CD4-positive, alpha-beta T cell treated with Interleukin-15 for 1 hour (primary cell): ENCODE results near the gene MYB.
"Not testable (repeated sequence)": the region's sequence is repeated elsewhere in the genome, so short reads cannot be mapped to it uniquely, and the experiment has no call there.

Experiments
- DNase-seq: peaks from one replicate; pipeline ENCODE4 v3.0.0-alpha.2; 2020

Gene MYB

DNA sequence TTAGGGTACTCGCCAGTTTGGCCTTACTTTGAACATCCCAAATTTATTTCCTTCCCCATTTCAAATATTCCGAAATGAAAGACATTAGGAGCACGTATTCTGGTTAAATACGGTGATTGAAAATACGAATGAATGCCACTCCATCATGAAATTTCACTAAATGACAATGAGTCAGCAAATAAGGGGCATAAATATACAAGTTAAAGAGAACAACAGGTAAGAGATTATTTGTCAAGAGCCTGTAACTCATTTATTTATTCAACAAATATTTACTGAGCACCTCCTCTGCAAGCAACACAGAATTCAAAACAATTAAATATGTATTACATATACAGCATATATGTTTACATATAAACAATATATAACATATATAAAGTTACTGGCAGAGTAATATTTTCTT, 44.8 kb downstream of the MYB start:
- DNase-seq = no peak

DNA sequence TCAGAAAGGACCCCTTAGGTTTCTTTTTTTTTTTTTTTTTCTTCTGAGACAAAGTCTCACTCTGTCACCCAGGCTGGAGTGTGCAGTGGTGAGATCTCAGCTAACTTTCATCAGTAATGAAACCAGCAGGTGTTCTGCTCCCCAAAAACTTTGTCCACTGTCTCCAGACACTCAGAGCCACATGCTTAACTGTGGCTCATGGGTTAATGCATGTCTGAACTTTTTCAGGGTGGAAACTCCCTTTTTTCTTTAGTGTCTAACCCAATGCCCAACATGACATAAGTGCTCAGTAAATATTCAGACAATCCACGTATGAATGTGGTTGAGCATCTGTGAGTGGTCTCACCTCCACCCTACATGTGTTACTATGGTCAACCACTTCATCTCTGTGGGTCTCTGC, 45.4 kb downstream of the MYB start:
- DNase-seq = no peak

DNA sequence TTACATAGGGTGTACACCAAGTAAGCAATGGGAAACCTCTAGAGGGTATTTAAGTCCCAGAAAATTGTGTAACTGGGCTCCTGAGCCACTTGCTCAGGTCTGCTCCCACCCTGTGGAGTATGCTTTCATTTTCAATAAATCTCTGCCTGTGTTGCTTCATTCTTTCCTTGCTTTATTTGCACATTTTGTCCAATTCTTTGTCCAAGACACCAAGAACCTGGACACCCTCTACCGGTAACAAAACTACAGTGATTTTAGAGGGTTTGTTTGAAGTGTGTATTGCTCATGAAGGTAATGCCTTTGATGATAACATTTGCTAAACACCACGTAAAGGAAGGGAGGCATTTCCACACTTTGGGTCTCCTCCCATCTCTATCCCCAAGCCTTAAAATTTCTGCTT, 46.2 kb downstream of the MYB start:
- DNase-seq = no peak

DNA sequence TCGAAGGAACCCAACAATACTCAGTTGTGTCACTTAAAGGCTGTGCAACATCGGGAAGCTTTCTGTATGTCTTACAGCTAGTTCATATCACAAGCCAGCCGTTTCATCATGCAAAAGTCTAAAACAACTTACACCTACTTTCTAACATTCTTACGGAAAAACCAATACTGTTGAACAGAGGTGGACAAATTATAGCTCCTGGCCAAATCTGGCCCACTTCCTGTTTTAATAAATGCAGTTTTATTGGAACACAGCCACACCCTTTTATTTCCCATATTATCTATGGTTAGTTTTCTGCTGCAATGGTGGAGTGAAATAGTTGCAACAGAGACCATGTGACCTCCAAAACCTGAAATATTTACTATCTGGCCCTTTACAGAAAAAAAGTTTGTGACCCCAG, 46.6 kb downstream of the MYB start:
- DNase-seq = no peak

DNA sequence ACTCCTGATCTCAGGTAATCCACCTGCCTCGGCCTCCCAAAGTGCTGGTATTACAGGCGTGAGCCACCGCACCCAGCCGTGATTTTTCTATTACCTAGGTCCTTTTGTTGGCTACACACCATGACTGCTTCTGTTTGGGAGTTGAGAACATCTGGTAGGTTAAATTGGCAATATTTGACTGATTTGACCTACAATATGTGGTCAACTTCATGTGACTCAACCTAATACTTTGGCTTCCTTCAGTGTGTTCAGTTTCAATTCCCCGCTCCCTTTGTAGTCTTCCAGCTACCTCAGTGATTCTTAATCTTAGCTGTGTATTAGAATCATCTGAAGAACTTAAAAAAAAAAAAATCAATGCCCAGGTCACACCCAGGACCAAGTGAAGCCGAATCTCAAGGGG, 47.4 kb downstream of the MYB start:
- DNase-seq = no peak

DNA sequence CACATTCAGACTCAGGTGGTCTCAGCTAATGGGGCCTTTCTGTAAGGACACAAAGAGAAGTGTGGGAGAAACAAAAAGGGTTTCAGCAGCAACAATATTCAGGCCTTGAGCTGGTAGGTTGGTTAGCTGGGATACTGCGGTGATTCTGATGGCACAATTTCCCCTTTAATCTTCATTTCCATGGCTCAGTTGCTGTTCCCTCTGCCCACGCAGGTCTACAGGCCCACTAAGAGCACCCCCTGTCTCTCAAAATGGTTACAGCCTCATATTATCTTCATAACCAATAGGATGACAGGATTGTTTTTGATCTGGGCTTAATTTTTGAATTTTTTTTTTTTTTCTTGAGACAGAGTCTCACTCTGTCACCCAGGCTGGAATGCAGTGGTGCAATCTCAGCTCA, 48.9 kb downstream of the MYB start:
- DNase-seq = no peak

DNA sequence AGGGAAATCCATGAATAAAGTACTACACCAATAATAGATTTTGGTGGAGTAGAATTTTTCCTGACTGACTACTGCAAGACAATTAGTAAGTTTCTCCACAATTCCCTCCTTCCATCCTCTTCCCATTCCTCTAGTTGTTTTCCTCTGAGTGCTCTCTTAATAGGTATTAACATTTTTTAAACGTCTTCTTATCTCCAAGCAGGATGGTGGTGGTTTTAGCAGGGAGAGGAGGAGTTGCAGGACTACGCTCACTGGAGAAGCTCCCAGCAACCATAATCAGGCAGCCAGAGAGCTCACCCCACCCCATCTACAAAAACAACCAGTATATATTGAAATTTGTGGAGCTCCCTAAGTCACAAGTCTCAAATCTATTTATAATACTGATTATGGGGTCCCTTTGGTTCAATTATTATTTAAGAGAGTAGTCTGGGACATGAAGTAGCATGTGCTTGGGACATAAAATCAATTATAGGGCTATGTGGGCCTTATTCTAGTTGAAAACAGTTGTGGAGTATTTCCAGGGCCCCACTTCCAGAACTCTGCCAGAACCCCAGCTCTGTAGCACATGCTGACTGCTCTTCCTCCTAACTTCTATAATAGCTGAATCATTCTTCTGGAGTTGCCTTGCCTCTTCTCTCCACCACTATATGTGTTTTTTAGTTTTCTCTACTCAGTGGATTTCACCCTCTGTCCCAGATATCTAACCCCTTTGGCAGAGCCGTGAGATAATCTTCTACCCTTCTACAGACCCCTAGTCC, 49.8 kb downstream of the MYB start:
- no peak for DNase-seq

DNA sequence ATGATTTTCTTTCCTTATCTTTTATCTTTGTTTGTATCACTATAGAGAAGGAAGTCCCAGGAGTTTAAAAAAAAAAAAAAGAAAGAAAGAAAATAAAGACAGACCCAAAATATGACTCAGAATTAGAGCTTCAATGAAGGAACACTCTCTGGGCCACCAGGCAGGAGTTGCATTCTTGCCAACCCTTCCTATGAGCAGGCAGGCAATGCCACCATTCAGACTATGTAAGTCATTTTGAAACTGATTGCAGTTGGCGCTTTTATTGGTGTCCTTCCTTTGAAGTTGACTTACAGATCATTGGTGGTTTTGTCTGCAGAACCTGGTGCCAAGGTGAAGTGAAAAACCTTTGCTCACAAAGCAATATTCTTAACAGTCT, 50.3 kb downstream of the MYB start:
- no peak for DNase-seq

DNA sequence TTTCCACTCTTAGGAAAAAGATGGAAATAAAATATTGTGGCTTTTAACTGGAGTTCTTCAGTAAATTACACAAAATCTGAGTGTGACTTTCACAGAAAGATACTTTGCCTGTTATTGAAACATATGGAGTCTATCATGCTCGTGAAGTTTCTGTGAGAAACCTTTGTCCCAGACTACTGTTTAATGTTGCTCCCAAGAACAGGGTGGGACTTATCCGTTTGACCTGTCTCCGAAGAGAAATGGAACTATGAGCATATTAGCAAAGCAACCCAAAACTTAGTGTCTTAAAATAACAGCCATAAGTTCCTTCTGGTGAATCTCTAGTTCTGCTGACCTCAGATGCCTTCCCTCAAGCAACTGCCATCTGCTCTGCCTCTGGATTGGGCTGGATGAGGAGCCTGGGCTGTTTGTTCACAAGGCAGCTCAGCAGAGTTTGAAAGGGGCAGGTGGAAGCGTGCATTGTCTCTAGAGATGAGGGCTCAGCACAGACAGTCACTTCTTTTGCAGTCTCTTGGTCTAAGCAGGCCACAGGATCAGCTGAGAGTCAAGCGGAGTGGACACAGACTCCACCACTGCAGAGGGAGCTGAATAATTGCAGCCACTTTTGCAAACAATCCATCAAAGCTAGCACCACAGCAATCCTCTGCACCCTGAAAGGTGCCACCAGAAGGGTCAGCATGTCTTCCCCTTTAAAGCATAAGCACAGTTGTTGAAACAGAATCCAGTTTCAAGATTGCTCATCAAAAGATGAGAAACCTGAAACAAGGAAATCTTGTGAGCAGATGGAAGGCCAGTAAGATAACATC, 52.8 kb downstream of the MYB start:
- no peak for DNase-seq

DNA sequence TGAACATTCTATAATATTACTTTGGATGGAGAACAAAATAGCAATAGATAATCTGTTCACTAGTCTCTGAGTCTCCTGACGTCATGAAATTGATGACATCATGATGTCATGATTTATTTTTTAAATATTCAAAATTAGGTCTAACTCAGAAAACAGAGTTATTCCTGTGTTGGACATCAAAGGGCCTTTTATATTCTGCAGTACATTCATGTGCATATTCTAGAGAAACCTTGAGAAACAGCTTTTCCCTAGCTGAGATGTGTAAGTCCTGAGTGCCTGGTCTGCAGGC, 53.3 kb downstream of the MYB start:
- DNase-seq = no peak

DNA sequence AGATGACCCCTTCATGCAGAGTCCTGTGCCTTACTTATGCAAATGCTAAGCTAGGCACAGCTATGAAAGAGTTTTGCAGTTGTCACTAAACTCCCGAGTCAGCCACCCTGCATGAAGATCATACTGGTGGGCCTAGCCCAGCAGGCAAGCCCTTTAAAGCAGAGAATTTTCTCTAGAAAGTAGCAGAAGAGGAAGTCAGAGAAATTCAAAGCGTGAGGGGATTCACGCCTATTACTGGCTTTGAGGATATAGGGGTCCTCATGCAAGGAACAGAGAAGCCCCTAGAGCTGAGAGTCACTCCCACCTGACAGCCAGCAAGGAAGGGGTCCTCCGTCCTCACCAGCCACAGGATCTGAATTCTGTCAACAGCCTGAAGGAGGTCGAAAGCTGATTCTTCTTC, 54.6 kb downstream of the MYB start:
- no peak for DNase-seq

DNA sequence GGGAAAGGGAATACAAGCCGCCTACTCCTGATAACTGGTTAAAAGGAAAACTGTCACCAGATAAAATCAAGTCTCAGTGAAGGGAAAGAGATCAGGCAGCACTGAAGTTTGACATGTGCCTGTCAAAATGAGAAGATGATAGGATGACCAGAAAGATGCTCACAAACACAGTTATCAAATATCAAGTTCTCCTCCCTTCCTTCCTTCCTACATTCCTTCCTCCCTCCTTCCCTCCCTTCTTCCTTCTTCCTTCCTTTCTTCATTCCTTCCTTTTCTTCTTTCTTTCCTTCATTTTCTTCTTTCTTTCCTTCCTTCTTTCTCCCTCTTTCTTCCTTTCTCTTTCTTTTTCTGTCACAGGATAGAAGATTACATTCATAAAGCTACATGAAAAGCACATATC, 55.2 kb downstream of the MYB start:
- no peak for DNase-seq

DNA sequence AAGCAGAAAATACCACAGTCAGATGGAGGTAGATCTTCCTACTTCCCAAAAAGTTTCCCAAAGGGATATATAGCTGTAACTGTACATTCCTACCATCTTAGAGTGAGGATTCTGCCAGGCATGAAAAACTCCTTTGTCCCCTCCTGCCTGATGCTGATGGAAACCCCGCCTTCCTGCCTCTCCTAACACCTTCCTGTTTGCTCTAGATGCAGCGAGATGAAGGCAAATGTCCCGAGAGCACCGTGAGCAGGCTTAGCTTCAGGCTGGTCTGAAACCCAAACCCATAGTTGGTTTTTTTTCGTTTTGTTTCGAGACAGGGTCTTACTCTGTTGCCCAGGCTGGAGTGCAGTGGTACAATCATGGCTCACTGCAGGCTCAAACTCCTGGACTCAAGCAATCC, 55.6 kb downstream of the MYB start:
- no peak for DNase-seq

DNA sequence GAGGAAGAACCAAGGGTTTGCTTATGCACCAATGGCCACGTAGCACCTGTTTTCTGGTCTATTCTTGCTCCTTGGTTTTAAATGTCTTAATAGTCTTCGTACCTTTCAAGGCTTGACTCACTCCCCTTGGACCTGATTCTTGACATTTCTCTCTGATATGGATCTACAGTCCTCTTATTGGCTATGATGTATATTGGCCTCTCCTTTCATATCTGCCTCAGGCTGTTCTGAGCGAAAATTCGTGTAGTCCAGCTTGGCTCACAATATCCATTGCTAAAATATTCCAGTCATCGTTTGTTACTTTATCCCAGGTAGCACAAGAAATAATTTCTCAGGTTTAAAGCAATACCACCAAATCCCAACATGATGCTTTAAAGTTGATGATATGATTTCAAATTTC, 59.6 kb downstream of the MYB start:
- no peak for DNase-seq

DNA sequence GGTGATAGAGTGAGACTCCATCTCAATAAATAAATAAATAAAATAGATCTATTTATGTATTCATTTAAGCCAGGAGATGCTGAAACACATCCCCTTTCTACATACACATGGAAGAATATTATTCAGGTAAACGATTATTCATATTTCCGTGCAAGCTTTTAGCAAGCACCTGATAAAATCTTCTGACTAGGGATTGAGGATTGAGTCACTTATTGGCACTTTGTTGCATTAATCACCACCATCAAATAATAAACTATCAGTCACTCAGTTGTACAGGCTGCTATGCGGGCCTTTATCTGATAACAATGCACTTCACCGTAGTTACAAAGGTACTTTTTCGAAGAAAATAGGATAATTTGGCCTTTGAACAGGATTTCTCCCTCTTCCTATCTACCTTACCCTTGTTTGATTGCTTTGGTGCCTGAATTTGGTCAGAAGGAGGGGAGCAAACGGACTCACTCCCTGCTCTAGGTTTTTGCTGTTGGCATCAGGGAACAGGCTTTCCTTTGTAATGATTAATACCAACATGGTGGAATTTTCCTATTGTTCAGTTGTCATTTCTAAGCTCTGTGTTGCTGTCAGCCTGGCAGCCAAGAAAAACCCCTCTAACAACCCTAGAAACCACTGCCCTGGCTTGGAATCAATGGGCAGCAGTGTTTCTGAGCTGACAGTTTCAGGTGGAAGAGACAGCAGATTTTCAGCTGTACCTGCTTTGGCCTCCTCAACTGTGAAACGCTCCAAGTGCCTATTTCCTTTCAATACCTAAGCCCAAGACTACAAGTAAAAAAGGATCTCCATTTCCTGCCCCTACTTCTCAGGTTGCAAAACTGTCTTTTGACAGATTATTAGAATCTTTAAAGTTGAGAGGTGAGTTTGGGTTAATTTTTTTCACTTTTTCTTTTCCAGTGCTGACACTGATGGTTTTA, 63.0 kb downstream of the MYB start:
- no peak for DNase-seq

DNA sequence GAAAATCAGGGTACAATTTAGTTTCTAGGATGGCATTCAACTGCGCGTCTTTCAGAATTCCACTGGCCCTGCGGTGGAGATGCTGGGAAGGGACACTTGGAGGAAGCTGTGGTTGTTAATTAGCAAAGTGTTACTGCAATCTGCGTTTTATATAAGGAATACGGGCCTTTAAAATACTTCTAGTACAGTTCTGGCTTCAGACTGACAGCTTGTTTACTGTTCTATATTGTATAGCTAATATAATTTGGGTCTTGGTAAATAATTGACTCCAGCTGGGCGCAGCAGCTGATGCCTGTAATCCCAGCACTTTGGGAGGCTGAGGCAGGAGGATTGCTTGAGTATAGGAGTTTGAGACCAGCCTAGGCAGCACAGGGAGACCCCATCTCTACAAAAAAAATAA, 63.7 kb downstream of the MYB start:
- DNase-seq = no peak

DNA sequence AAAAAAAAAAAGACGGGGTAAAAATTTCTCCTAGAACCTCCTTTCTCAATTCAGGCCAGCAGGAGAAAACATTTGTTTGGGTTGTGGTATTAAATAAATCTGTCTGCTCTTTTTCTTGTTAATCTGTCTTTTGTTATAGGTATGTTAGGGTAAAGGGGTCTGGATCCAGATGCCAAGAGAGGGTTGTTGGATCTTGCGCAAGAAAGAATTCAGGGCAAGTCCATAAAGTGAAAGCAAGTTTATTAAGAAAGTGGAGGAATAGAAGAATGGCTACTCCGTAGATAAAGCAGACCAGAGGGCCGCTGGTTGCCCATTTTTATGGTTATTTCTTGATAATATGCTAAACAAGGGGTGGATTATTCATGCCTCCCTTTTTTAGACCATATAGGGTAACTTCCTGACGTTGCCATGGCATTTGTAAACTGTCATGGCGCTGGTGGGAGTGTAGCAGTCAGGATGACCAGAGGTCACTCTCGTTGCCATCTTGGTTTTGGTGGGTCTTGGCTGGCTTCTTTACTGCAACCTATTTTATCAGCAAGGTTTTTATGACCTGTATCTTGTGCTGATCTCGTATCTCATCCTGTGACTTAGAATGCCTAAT, 65.4 kb downstream of the MYB start:
- not testable (repeated sequence) for DNase-seq

DNA sequence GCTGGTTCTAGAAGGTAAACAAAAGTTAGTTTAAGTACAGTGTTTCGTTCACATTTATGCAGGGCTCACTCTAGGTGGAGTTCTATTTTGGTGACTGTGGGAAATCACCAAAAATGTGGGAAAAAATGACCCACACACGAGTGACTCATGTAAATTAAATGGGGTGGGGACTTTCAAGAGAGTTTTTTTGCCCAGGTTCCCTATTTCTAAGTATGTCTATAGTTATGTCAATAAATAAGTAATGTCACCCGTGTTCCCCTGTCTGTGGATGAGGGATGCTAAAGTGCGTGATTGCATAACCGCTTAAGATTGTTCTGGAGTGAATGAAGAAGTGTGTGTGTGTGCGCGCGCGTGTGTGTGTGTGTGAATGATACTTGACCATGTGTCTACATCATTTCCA, 69.1 kb downstream of the MYB start:
- DNase-seq = peak; percentile 31

DNA sequence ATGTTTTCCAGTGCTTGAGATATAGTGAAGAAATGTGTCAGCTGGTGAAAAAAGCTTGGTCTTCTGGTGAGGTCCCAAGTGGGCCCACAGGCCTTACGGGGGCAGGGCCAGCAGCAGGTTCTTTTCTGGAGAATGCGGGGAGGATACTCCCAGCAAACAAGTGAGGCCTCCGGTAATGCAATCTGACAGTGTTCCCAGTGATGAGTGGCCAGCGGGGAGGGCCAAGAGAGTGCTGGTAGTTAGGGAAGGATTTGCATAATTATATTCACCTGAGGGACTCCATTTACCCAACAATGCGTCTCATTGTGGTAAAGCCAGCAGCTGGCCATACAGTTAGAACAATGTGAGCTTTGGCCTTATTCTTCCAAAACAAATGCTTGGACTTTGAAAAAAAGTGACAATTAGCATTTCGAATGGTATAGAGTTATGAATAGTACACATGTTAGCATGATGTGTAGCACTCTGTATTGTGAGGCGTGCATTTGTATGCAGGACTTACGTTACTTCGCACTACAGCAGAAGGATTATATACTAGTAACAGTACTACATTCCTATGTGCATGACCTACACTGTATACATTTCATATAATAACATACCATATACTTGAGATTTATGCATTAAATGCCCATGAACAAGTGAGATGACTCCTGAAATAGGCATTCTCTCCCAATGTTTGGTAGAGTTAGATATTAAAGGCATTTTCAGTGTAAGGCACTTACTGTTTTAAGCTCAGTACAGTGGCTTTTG, 69.8 kb downstream of the MYB start:
- no peak for DNase-seq

DNA sequence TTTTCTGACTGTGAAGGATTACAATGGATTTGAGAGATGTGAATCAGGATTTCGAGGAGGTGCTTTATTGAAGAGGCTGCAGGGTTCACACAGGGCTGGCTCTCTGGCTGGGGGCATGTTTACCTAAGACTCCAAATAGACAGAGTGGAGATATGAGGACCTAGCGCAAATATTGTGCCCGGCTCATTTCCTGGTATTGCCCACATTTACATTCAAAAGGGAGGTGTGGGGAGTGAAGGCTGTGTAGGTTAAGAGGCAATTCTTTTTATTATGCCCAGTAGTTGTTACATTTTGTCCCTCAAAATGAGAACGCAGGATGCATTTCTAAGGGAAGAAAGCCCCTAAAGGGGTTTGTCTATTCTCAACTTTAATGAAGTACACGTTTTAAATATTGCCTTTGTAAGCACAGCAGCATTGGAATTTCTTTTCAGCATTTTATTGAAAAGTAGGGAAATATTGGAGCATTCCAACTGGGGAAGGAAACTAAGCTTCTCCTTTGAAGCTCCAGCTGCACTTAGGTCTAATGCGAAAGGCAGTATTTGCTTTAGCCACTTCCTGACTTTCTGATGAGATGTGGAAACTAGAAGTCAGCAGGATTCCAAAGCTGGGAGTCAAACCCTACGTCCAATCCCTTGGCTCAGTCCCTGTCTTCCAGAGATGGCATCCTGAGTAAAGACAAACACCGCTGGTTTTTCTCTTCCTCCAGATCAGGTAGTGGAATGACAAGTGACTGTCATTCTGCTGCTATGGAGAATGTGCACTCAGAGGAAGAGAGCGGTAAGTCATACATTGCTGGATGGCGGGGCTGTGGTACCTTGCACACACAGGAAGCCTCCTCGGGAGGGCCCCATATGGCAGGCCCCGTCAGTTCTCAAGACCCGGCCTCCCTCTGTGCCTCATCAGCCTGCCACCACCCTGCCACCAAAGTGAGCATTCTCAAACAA, 70.7 kb downstream of the MYB start:
- no peak for DNase-seq

DNA sequence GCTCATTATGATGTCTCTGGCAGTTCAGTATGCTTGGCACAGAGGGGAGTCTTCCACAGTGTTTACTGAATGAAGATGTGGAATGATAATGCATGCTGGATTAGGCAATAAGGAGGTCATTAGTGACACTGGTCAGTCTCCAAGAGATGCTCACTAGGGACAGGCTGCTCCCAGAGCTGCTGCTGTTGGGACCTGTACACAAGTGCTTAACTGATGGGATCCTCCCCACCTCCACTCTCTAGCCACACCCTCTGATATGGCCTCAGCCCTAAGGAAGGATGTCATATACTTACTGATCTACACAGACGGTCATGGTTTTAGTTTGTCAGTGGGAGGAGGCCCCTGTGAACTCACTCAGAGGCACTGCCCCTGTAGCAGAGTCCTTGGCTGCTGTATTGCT, 73.4 kb downstream of the MYB start:
- DNase-seq = no peak

DNA sequence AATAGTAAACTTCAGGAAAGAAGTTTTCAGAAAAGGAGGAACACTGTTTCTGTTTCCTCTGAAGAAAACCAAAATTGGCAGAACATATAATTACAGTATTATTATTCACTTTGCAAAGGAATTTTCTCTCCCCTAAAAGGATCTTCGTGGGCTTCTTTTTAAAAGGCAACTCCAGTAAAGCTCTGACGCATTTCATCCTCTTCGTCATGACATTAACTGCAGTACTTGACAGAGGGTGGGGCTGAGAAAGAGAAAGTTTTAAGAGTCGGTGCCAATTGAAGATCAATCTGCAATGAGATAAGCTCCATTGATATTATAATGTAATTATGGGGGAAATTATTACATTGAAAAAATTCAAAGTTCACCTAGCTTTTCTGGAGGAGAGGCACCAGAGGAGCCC, 75.8 kb downstream of the MYB start:
- no peak for DNase-seq
